Upper lobe of left lung (tissue), 4 donors: ENCODE measurements around the gene SORBS2.

Experiments
- CTCF ChIP-seq, 6 experiments: fragments of 450-650 bp in 4 of 6; fragments of 200-600 bp in 2 of 6; sonication (generic) in 2 of 6; IDR thresholded peaks; one replicate each; pipeline ENCODE4 v1.5.1; 2016 to 2019; ENCODE audit warnings: antibody characterized with exemption in 6 of 6
- EP300 ChIP-seq, 4 donors: sonication (generic); formaldehyde crosslinking; IDR thresholded peaks; one replicate each; pipeline ENCODE4 v1.5.1; 2017; ENCODE audit warnings: antibody characterized with exemption in 4 of 4, control low read depth in 2 of 4
- POLR2AphosphoS5 ChIP-seq, 2 donors: sonication (generic); formaldehyde crosslinking; IDR thresholded peaks; one replicate each; pipeline ENCODE4 v1.5.1; 2017; ENCODE audit warnings: antibody characterized with exemption in 2 of 2

- TF ChIP-seq CTCF (IDR thresholded peaks at IDR 0.05) = no peak
- no peak for TF ChIP-seq POLR2AphosphoS5 (IDR thresholded peaks at IDR 0.05)
- TF ChIP-seq EP300 (IDR thresholded peaks at IDR 0.05) = no peak
These were observed 77.8 kb downstream of the SORBS2 start for GRCh38 chr4:185734214-185734613.
